Coronary artery (tissue), 2 donors: Measurements from ENCODE around the gene TMEM59L.

ENCODE experiments used
- DNase-seq: peaks from one replicate; pipeline ENCODE4 v3.0.0-alpha.2; 2017; ENCODE audit warnings: low spot score
- H3K27ac ChIP-seq, 2 donors: fragments of 200-600 bp; sonication (generic); one replicate each; pipeline ENCODE4 v1.5.1; 2016 to 2019
- H3K4me3 ChIP-seq: fragments of 200-600 bp; sonication (generic); 2 replicates; pipeline ENCODE4 v1.5.1; 2016; ENCODE audit warnings: mild to moderate bottlenecking, moderate library complexity
- TF ChIP-seq, protein P1 (sequence below): fragments of 200-600 bp; sonication (generic); IDR thresholded peaks from one replicate; pipeline ENCODE4 v1.5.1; 2019; ENCODE audit warnings: antibody characterized with exemption

TMEM59L gene

GRCh38 chr19:18667531-18668251, 55.0 kb downstream of the TMEM59L start:
- Histone ChIP-seq H3K27ac (peak overlapping the region in 1 of 2 donors; percentile 31), H3K4me3 (no peak overlapping the region)
- no peak for DNase-seq
- TF ChIP-seq, protein P1, sequence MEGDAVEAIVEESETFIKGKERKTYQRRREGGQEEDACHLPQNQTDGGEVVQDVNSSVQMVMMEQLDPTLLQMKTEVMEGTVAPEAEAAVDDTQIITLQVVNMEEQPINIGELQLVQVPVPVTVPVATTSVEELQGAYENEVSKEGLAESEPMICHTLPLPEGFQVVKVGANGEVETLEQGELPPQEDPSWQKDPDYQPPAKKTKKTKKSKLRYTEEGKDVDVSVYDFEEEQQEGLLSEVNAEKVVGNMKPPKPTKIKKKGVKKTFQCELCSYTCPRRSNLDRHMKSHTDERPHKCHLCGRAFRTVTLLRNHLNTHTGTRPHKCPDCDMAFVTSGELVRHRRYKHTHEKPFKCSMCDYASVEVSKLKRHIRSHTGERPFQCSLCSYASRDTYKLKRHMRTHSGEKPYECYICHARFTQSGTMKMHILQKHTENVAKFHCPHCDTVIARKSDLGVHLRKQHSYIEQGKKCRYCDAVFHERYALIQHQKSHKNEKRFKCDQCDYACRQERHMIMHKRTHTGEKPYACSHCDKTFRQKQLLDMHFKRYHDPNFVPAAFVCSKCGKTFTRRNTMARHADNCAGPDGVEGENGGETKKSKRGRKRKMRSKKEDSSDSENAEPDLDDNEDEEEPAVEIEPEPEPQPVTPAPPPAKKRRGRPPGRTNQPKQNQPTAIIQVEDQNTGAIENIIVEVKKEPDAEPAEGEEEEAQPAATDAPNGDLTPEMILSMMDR = no peak

DNA sequence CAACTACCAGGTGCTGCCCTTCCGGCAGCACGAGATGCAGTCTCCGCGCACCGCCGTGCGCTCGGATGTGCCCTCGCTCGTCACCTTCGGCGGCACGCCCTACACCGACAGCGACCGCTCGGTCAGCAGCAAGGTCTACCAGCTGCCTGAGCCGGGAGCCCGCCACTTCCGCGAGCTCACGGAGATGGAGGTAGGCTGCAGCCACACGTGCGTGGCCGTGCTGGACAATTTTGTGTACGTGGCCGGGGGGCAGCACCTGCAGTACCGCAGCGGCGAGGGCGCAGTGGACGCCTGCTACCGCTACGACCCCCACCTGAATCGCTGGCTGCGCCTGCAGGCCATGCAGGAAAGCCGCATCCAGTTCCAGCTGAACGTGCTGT, 55.6 kb downstream of the TMEM59L start:
- H3K4me3 ChIP-seq = no peak overlapping the region
- H3K27ac ChIP-seq = peak overlapping the region in 1 of 2 donors; percentile 12
- TF ChIP-seq, protein P1 = no peak
- DNase-seq = no peak

DNA sequence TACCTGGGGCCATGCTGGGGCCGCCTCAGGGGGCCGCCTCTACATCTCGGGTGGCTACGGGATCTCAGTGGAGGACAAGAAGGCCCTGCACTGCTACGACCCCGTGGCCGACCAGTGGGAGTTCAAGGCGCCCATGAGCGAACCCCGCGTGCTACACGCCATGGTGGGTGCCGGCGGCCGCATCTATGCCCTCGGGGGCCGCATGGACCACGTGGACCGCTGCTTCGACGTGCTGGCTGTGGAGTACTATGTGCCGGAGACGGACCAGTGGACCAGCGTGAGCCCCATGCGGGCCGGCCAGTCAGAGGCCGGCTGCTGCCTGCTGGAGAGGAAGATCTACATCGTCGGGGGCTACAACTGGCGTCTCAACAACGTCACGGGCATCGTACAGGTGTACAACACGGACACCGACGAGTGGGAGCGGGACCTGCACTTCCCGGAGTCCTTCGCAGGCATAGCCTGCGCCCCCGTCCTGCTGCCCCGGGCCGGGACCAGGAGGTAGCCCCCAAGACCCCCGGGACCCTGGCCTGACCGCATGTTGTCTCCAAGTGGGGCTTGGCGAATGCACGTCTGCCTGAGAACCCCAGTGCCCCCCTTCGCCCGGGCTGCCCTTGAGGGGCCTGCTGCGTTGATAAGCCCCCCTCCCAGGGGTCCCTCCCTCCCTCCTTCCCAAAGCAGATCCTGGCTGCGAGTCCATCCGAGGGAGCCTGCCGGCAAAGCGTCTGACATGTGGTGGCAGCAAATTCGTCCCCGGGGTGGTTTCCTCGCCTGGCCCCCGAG, 56.3 kb downstream of the TMEM59L start:
- Histone ChIP-seq H3K27ac (peak overlapping the region in 1 of 2 donors; percentile 12), H3K4me3 (no peak overlapping the region)
- no peak for DNase-seq
- TF ChIP-seq, protein P1 = no peak

DNA sequence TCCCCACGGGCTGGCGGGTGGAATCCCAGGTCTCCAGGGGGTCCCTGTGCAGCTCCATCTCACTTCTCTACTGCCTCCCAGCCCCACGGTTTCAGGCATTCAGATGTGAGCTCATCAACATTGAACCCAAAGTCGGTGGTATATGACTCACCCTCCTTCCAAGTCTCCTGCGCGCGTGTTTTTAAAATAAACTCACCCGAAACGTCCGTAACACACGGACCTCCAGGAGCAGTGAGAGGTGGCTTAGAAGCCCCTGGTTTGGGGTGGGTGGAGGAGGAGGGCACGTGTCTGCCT, 56.8 kb downstream of the TMEM59L start:
- Histone ChIP-seq H3K4me3 (no peak overlapping the region), H3K27ac (peak overlapping the region in 1 of 2 donors; percentile 58)
- TF ChIP-seq, protein P1 = no peak
- no peak for DNase-seq

GRCh38 chr19:18669883-18670282, 57.2 kb downstream of the TMEM59L start:
- TF ChIP-seq, protein P1 = no peak
- Histone ChIP-seq H3K4me3 (no peak overlapping the region), H3K27ac (peak overlapping the region in 1 of 2 donors; percentile 58)
- DNase-seq = no peak

DNA sequence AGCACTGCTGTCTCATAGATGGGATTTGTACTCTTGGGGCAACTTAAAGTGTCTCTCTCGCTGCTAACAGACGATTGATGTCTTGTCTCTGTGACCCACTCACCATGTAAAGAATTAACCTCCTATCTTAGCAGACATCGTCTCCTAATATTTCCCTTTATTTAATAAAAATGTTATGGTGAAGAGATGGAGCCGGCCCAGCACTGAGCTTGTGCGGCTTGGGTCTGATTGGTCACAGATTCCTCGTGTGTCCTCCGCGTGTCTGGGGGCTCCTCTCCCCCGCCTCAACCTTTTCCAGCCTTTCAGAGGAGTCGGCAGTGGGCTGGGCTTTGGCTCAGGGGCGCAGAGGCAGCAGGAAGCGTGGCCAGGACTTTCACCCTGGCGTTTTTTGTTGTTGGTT, 57.6 kb downstream of the TMEM59L start:
- Histone ChIP-seq H3K4me3 (no peak overlapping the region), H3K27ac (peak overlapping the region in 1 of 2 donors; percentile 86)
- TF ChIP-seq, protein P1 = no peak
- DNase-seq = no peak
